Non-pigmented ciliary epithelial cell (primary cell): ENCODE results near the gene DCLRE1B.

ENCODE experiments used
- DNase-seq: peaks from one replicate; pipeline ENCODE4 v3.0.0-alpha.2; 2010; ENCODE audit warnings: low read depth

Gene DCLRE1B

GRCh38 chr1:113887402-113888175 lies 17.5 kb upstream of the DCLRE1B start, which contains the start of gene BCL2L15:
TSS of gene BCL2L15 (minus strand) at chr1:113887581. CDS start at chr1:113887375, 206 bp downstream.
- no peak for DNase-seq

- no peak for DNase-seq
Measured at GRCh38 chr1:113890816-113891215, 14.3 kb upstream of the DCLRE1B start.

- no peak for DNase-seq
Measured at GRCh38 chr1:113891631-113892220, 13.4 kb upstream of the DCLRE1B start.

GRCh38 chr1:113893267-113893666 lies 11.9 kb upstream of the DCLRE1B start:
- no peak for DNase-seq

- no peak for DNase-seq
Measured at GRCh38 chr1:113895098-113895497, 10.0 kb upstream of the DCLRE1B start.

GRCh38 chr1:113895961-113896360 lies 9.2 kb upstream of the DCLRE1B start:
- no peak for DNase-seq

GRCh38 chr1:113898241-113898814 lies 6.8 kb upstream of the DCLRE1B start:
- no peak for DNase-seq

- no peak for DNase-seq
Measured at GRCh38 chr1:113899111-113899510, 6.0 kb upstream of the DCLRE1B start.

GRCh38 chr1:113901191-113901590 lies 3.9 kb upstream of the DCLRE1B start:
- DNase-seq: no peak

DNA sequence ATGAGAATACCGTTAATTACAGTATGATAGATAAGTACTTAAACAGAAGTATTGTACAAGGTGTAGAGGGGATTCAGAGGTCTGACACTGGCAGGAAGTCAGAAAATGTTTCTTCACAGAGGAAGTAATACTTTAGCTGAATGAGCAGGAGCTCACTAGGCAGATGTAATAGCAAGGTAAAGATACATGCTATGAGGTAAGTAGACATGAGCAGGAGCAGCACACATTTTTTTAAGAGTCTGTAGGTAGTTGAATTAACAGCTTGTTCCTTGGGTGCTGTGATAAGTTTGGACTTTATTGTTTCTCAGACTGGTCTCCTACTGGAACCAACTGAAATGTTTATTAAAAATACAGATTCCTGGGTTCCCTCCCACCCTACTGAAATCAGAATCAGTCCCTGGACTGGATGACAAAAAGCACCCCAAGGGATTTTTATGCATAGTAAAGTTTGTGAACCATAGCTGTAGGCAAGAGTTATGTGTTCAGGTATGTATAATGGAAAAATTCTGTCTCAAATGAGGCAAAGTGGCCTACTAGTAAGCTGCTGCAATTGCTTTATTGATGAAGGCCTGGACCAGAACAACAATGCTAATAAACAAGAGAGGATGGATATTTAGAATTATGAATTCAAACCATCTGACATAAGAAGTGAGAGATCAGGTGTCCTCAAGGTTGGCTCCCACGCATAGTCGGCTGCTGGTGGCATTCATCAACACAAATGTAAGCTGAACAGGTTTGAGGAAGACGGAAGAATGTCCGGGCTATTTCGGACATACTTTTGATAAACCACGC lies 1.4 kb upstream of the DCLRE1B start:
- no peak for DNase-seq

DNA sequence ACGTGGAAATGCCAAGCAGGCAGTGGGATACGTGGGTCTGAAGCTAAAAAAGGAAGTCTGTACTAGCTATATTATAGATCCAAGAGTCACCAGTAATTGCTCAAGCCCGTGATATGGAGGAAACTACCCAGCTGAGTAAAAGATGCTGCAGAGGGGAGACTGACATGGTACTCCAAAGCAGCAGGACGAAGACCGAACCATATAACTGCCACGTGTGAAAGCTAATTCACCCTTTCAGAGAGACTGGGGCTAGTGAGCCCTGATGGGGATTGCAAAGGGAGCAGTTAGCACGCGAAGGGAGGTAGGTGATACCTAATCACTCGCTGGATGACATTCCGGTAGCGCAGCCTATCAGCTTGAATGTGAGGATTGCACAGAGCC lies 843 bp upstream of the DCLRE1B start:
- no peak for DNase-seq

DNA sequence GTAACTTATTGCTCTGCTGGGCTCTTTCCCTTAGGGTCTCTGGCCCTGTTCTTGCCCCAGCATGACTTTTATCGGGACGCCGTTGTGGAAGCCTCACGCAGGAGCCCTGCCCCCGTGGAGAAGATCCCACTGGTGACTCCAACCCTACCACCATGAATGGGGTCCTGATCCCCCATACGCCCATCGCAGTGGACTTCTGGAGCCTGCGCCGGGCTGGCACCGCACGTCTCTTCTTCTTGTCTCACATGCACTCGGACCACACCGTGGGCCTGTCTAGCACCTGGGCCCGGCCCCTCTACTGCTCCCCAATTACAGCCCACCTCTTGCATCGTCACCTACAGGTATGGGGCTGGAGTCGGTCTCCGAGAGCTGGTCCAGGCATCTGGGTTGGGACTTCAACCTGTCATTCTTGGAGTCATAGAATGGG lies 322 bp downstream of the DCLRE1B start:
- DNase-seq: no peak

GRCh38 chr1:113912594-113913311 lies 7.6 kb downstream of the DCLRE1B start:
- DNase-seq: no peak

DNA sequence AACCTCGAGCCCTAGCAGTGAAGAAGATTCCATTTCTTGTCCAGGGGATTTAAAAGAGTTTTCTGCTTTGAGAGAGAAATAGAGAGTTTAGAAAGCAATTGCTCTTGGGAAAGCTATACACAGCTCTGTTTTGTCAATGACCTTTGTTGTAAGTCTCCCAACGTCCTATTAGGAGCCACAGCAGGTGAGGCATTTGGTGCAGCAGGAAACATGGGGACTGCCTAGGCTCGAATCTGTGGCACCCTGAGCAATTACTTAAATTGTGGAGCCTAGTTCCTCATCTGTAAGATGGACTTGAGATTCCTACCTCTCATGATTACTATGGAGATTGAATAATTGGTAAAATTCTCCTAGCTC lies 8.2 kb downstream of the DCLRE1B start:
- DNase-seq: no peak

DNA sequence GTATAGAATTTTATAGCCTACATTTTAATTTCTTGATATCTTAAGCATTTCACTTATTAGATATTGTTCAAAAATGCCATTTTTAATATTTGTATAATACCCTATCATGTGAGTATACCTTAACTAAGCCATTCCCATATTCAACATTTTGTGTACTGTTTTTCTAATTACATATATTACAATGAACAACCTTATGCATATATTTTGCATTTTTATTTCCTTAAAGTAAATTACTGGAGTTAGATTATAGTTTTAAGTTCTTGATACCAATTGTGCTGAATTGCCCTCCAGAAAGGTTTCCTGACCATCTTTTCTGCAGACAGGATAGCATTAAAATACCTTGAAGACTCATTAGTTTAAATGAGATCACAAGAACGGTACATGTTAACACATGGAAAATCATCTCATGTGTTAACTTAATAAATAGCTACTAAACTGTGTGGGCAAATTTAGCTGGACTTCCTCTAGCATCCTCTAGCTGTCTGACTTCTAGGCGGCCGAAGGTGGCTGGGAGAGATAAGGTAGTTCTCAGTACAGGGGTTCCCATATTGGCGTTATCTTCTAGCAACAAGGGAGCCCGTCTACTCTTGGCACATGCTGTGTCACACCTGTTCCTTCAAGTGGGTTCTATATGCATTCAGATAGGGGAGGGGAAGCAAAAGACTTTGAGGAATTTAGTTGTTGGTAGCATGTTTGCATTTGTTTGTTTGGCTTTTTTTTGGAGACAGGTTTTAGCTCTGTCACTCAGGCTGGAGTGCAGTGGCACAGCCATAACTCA lies 8.9 kb downstream of the DCLRE1B start:
- DNase-seq: no peak

DNA sequence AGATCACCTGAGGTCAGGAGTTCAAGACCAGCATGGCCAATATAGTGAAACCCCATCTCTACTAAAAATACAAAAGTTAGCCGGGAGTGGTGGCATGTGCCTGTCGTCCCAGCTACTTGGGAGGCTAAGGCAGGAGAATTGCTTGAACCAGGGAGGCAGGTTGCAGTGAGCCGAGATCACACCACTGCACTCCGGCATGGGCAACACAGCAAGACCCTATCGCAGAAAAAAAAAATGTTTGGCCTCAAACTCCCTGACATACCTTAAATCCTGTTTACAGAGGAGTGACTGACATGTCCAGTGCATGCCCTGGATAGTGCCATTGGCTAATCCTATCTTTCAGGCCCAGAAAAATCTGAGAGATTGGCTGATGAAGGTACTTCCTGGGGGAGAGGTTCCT lies 11.8 kb downstream of the DCLRE1B start:
- DNase-seq: no peak

- DNase-seq: no peak
Measured at GRCh38 chr1:113917400-113918082, 12.4 kb downstream of the DCLRE1B start.

- DNase-seq: no peak
Measured at GRCh38 chr1:113918243-113918642, 13.1 kb downstream of the DCLRE1B start.

DNA sequence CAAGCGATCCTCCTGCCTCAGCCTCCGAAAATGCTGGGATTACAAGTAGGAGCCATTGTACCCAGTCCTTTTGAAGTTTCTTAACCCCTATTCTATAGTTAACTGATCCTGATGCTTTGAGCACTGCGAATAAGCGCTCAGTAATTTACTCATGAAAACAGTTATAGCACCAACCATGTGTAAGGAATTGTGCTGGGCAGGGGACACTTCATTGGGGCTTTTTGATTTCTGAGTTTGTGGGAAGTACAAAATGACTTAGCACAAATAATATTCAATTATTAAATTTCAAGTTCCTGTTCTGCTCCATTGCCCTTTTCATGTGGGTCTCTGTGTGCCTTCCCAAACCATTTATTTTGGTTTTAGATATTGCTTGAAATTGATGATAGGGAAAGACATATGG lies 17.8 kb downstream of the DCLRE1B start:
- DNase-seq: no peak

GRCh38 chr1:113924473-113924872 lies 19.3 kb downstream of the DCLRE1B start:
- no peak for DNase-seq
